IMR-90 (cell line): ENCODE results near the gene APBB1IP.

Source experiments
- POLR2A ChIP-seq: IDR thresholded peaks from 2 replicates; pipeline ENCODE4 v1.6.1; 2012; ENCODE audit warnings: mild to moderate bottlenecking, low read depth, low read length
- RCOR1 ChIP-seq: IDR thresholded peaks from 2 replicates; pipeline ENCODE4 v1.6.1; 2012; ENCODE audit warnings: mild to moderate bottlenecking, low read length, improper control_type of control experiment; ENCODE audit not compliant: insufficient replicate concordance
- RFX5 ChIP-seq: IDR thresholded peaks from 2 replicates; pipeline ENCODE4 v1.8.0; 2012; ENCODE audit warnings: low read depth, mild to moderate bottlenecking, low read length, moderate library complexity
- TF ChIP-seq, protein P1 (sequence below): conservative IDR thresholded peaks from 2 replicates; pipeline ENCODE4 v1.5.1; 2012; ENCODE audit warnings: mild to moderate bottlenecking, low read depth, low read length, improper control_type of control experiment

DNA sequence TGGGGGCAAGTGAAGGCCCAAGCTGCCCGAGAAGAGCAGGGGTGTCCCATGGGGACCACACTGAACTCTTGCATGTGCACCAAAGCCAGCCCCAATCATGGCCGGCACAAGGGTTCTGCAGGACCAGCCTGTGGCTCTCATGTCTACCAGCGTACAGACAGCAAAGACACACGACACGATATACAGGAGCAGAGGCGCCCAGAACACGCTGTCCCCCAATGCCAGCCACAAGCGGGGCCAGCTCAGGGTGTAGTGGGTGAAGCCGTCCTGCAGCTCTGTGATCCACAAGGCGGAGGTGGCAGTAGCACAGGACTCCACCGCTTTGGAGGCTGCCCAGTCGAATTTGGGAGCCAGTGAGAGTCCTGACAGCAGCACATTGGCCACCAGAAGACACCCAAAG is 150.5 kb downstream of the APBB1IP start:
- TF ChIP-seq, protein P1, sequence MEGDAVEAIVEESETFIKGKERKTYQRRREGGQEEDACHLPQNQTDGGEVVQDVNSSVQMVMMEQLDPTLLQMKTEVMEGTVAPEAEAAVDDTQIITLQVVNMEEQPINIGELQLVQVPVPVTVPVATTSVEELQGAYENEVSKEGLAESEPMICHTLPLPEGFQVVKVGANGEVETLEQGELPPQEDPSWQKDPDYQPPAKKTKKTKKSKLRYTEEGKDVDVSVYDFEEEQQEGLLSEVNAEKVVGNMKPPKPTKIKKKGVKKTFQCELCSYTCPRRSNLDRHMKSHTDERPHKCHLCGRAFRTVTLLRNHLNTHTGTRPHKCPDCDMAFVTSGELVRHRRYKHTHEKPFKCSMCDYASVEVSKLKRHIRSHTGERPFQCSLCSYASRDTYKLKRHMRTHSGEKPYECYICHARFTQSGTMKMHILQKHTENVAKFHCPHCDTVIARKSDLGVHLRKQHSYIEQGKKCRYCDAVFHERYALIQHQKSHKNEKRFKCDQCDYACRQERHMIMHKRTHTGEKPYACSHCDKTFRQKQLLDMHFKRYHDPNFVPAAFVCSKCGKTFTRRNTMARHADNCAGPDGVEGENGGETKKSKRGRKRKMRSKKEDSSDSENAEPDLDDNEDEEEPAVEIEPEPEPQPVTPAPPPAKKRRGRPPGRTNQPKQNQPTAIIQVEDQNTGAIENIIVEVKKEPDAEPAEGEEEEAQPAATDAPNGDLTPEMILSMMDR: no peak
- TF ChIP-seq RCOR1: no peak
- TF ChIP-seq POLR2A: no peak
- no peak for TF ChIP-seq RFX5
